ENCODE measurements around the gene IL1B. TPM values are rescaled to one million over a fixed set of nuclear protein-coding genes. Genes with fewer than 3 reads are reported as not detected.

The IL1B gene
- total and polyA plus RNA-seq, 7 donors: 0.55 to 32.4 (median 4.9) TPM; not detected in 1

DNA sequence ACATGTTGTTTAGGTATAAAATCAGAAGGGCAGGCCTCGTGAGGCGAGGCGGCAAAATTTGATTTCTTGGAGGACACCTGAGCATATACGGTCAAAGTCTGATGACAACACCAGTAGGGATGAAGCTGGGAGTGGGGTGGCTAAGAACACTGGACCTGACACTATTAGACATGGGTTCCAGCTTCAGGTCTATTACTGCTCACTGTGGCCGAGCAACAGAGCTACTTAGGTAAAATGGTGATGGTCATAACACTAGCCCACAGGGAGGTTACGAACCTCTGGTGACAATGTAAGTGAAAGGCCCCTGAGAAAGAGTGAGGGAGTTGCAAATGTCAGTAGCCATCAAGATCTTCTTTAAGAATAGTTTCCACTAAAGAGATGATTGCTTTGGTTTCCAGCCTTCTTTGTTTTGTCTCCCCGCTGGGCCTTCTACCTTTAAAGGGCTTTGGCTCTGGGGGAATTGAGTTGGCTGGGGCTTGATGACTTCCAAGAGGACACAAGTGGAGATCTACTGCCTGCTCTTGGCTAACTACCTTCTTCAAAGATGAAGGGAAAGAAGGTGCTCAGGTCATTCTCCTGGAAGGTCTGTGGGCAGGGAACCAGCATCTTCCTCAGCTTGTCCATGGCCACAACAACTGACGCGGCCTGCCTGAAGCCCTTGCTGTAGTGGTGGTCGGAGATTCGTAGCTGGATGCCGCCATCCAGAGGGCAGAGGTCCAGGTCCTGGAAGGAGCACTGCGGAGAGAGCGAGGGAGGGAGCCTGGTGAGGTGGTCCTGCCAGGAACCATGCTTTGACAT lies 3.5 kb downstream of the IL1B start:
- Histone ChIP-seq H3K36me3 (no peaks in the 10 kb centered on the region), H3K4me3 (no peak overlapping the region), H3K4me1 (no peaks in the 10 kb centered on the region), H3K27me3 (no peaks in the 10 kb centered on the region), H3K9me3 (no peaks in the 10 kb centered on the region), H3K27ac (no peak overlapping the region)
- intact Hi-C loops (cut with DNase I): no loop called here
- no peak for DNase-seq
- WGBS, 2 donors: 92 to 97% methylated on average over 14 of the region's 14 CpGs
- TF ChIP-seq CTCF (IDR thresholded peaks at IDR 0.05): no peak

GRCh38 chr2:112831946-112832840 lies 4.4 kb downstream of the IL1B start:
- TF ChIP-seq POLR2AphosphoS5 (IDR thresholded peaks at IDR 0.05) (no peak), EP300 (IDR thresholded peaks at IDR 0.05) (no peak), CTCF (IDR thresholded peaks at IDR 0.05) (no peak), POLR2A (IDR thresholded peaks at IDR 0.05) (no peak)

DNA sequence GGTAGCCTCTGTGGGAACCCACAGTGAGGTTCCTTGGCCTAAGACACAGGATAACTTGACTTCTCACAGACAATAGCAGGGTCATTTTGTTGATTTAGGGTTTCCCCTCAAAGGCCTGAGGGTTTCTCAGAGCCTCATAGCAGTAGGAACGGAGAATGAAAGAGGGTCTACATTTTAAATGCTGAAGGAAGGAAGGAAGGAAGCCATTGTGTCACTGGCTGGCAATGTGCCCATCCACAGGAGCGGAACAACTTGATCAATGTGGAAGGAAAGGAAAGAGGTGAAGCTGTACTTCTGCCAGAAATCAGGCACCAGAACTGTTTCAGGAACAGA lies 5.1 kb downstream of the IL1B start:
- Histone ChIP-seq H3K4me1 (no peaks in the 10 kb centered on the region), H3K27me3 (no peaks in the 10 kb centered on the region), H3K4me3 (no peak overlapping the region), H3K9me3 (no peaks in the 10 kb centered on the region), H3K36me3 (no peaks in the 10 kb centered on the region), H3K27ac (no peak overlapping the region)
- intact Hi-C loops (cut with DNase I): no loop called here
- DNase-seq: no peak
- WGBS, 2 donors: 46% methylated on average over 2 of the region's 2 CpGs
- TF ChIP-seq EP300 (IDR thresholded peaks at IDR 0.05): no peak

More at GRCh38 chr2:112831946-112832840, 4.4 kb downstream of the IL1B start:
- no peaks in the 10 kb centered on the region for H3K36me3 ChIP-seq
- no peaks in the 10 kb centered on the region for H3K4me1 ChIP-seq
- no peaks in the 10 kb centered on the region for H3K9me3 ChIP-seq
- no peaks in the 10 kb centered on the region for H3K27me3 ChIP-seq
- no peak overlapping the region for H3K27ac ChIP-seq
- DNase-seq: no peak
- H3K4me3 ChIP-seq: no peak overlapping the region
- WGBS, 2 donors: 71 to 85% methylated on average over 15 of the region's 15 CpGs
- intact Hi-C loops (cut with DNase I): no loop called here

DNA sequence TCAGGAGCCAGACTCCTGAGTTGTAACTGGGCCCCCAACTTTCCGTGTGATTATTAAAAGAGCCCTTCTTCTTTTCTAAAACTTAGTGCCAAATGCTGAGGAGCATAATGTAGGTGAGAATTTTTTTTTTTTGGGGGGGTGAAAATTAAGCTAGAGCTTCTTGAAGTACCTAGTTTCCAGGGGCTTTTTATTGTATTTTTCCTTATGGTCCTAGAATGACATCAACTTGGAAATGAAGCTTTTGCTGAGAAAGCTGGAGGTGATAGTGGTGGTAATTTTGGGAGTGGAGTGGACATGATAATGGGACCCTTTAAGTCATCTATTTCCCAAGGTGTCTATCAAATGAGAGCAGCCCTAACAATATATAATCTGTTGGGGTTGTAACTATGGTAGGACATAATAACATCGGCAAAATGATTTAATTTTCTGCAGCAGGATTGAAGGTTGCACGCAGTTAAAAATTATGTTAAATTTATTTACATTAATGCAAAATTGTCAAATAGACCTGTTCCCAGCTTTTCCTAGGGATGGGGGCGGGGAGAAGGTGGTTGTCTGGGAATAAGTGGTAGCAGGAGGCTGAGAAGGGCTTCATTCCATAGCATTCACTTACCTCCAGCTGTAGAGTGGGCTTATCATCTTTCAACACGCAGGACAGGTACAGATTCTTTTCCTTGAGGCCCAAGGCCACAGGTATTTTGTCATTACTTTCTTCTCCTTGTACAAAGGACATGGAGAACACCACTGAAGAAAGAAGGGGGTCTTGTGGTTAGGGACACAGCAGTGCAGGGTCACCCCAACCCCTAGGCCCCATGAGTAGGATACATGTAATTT lies 5.7 kb downstream of the IL1B start:
- Histone ChIP-seq H3K36me3 (no peaks in the 10 kb centered on the region), H3K4me1 (no peaks in the 10 kb centered on the region), H3K27ac (no peak overlapping the region), H3K4me3 (no peak overlapping the region), H3K9me3 (no peaks in the 10 kb centered on the region), H3K27me3 (no peaks in the 10 kb centered on the region)
- 72 to 77% methylated on average over 5 of the region's 5 CpGs for WGBS, 2 donors
- TF ChIP-seq CTCF (IDR thresholded peaks at IDR 0.05) (no peak), POLR2A (IDR thresholded peaks at IDR 0.05) (no peak), POLR2AphosphoS5 (IDR thresholded peaks at IDR 0.05) (no peak), EP300 (IDR thresholded peaks at IDR 0.05) (no peak)
- no peak for DNase-seq
- intact Hi-C loops (cut with DNase I): no loop called here
